Thyroid gland (tissue), 4 donors: ENCODE measurements around the gene FAIM2. TPM values are rescaled to one million over a fixed set of nuclear protein-coding genes. Genes with fewer than 3 reads are reported as not detected.

Source experiments
- DNase-seq, 2 donors: peaks; one replicate each; pipeline ENCODE4 v3.0.0-alpha.2; 2019
- H3K27ac ChIP-seq, 3 donors: fragments of 200-600 bp; sonication (generic); 1 replicate in 2 of 3; 2 replicates in 1 of 3; pipeline ENCODE4 v1.5.1; 2016 to 2019; ENCODE audit warnings: mild to moderate bottlenecking in 1 of 3, moderate library complexity in 1 of 3
- H3K27me3 ChIP-seq: fragments of 200-600 bp; sonication (generic); one replicate; pipeline ENCODE4 v1.5.1; 2019
- H3K36me3 ChIP-seq, 2 donors: fragments of 200-600 bp; sonication (generic); one replicate each; pipeline ENCODE4 v1.5.1; 2016 to 2019
- H3K4me1 ChIP-seq, 2 donors: fragments of 200-600 bp; sonication (generic); one replicate each; pipeline ENCODE4 v1.5.1; 2017 to 2019
- H3K4me3 ChIP-seq, 3 donors: fragments of 200-600 bp; sonication (generic); replicated peaks in 1 of 3; 1 replicate in 2 of 3; 2 replicates in 1 of 3; pipeline ENCODE4 v1.5.1; 2016; ENCODE audit warnings: mild to moderate bottlenecking in 1 of 3
- H3K9me3 ChIP-seq: fragments of 200-600 bp; sonication (generic); one replicate; pipeline ENCODE4 v1.5.1; 2017
- POLR2A ChIP-seq, 2 donors: fragments of 450-650 bp; IDR thresholded peaks; one replicate each; pipeline ENCODE4 v1.6.1; 2017; ENCODE audit warnings: antibody characterized with exemption in 2 of 2, mild to moderate bottlenecking in 2 of 2, moderate library complexity in 1 of 2
- WGBS, 2 donors: methylation state at CpG; one replicate each; pipeline ENCODE4 v1.1.5; 2017; 5-methylcytosine and 5-hydroxymethylcytosine counted together
- intact Hi-C: fragments of 100-400 bp; cut with DNase I; formaldehyde crosslinking; loops from one replicate; pipeline ENCODE4 v1.15.1; 2023
- total RNA-seq, 4 donors: library from RNA; depleted of rRNA; stranded (reverse); fragments of >200 nt; gene quantifications; one replicate each; pipeline ENCODE4 v1.2.3, GENCODE V29; 2016
- TF ChIP-seq, protein P1 (sequence below), 6 experiments: fragments of 200-600 bp in 3 of 6; fragments of 450-650 bp in 3 of 6; sonication (generic) in 3 of 6; IDR thresholded peaks; one replicate each; pipeline ENCODE4 v1.5.1; 2016 to 2019; ENCODE audit warnings: antibody characterized with exemption in 6 of 6, mild to moderate bottlenecking in 2 of 6, inconsistent platforms in 1 of 6, moderate library complexity in 1 of 6

FAIM2 gene
- total RNA-seq, 4 donors from 2014 or later: 0.13 to 3.0 (median 0.33) TPM; not detected in 1

DNA sequence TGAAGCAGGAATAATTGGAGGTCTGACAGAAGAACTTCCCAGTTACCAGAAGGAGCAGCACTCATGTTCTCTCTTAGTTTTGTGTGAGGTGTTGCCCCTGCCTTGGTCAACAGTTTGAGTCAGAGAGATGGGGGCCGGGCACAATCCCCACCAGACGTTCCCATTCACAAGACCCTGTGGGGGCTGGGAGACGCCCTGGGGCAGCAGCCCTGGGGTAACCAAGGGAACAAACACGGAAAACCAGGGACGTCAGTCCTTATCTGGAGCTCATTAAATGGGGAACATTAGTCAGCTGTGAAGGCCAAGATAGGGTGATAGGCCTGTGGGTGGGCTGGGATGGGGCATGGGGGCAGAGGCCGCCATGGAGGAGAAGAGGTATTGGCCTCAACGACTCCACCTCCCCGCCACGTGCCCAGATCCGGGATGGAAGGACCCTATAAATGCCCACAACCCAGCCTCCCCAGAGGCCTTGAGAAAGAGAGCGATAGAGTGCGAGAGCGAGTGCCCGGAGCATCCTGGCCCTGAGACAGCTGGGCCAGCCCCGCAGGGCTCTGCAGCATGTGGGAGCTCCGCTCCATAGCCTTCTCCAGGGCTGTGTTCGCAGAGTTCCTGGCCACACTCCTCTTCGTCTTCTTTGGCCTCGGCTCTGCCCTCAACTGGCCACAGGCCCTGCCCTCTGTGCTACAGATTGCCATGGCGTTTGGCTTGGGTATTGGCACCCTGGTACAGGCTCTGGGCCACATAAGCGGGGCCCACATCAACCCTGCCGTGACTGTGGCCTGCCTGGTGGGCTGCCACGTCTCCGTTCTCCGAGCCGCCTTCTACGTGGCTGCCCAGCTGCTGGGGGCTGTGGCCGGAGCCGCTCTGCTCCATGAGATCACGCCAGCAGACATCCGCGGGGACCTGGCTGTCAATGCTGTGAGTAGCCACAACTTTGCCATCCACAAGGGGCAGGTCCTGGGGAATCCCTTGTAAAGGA lies 46.9 kb upstream of the FAIM2 start, which contains the start of gene AQP2:
TSS of gene AQP2 (plus strand) at position 465 of the 979 bp plus-strand sequence. CDS start at position 559, 94 bp downstream.
- intact Hi-C loops: no loop called here
- DNase-seq: no peak

DNA sequence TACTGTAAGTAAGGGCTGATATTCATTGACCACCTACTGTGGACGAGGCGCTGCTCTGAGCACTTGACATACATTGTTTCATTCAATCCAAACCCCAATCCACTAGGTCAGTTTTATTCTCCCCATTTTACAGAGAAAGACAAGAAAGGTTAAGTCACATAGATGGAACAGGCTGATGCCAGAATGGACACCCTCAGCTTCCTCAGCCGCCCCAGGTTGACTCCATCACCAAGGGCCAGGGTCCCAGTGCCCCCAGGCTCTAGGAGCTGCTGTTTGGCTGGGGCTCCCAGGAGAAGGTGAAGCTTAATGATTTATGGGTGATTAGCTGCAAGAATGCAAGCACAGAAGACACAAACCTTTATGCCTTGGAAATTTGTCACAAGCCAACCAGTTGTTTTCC lies 46.2 kb upstream of the FAIM2 start:
- H3K36me3 ChIP-seq: no peaks in the 10 kb centered on the region
- peaks cover 0 to 7% of the 10 kb centered on the region in 2 donors for H3K4me1 ChIP-seq
- no peaks in the 10 kb centered on the region for H3K27me3 ChIP-seq
- DNase-seq: no peak
- intact Hi-C loops: no loop called here
- H3K9me3 ChIP-seq: no peaks in the 10 kb centered on the region
- TF ChIP-seq, protein P1, sequence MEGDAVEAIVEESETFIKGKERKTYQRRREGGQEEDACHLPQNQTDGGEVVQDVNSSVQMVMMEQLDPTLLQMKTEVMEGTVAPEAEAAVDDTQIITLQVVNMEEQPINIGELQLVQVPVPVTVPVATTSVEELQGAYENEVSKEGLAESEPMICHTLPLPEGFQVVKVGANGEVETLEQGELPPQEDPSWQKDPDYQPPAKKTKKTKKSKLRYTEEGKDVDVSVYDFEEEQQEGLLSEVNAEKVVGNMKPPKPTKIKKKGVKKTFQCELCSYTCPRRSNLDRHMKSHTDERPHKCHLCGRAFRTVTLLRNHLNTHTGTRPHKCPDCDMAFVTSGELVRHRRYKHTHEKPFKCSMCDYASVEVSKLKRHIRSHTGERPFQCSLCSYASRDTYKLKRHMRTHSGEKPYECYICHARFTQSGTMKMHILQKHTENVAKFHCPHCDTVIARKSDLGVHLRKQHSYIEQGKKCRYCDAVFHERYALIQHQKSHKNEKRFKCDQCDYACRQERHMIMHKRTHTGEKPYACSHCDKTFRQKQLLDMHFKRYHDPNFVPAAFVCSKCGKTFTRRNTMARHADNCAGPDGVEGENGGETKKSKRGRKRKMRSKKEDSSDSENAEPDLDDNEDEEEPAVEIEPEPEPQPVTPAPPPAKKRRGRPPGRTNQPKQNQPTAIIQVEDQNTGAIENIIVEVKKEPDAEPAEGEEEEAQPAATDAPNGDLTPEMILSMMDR (IDR thresholded peaks at IDR 0.05): no peak
- whole genome bisulfite sequencing, 2 donors: 93 to 98% methylated on average over 3 of the region's 3 CpGs
- H3K27ac ChIP-seq: no peak overlapping the region
- H3K4me3 ChIP-seq: no peak overlapping the region

More for the DNA sequence above, 46.9 kb upstream of the FAIM2 start, which contains the start of gene AQP2:
- WGBS, 2 donors: 87 to 89% methylated on average over 27 to 32 of the region's 32 CpGs
- no peak within 1 kb of the TSS for H3K4me3 ChIP-seq
- H3K4me1 ChIP-seq: peaks cover 0 to 4% of the 10 kb centered on the region in 2 donors
- TF ChIP-seq, protein P1 (IDR thresholded peaks at IDR 0.05): no peak
- no peak for TF ChIP-seq POLR2A (IDR thresholded peaks at IDR 0.05)
- no peaks in the 10 kb centered on the region for H3K27me3 ChIP-seq
- H3K36me3 ChIP-seq: no peaks in the 10 kb centered on the region
- no peak within 1 kb of the TSS for H3K27ac ChIP-seq
- no peaks in the 10 kb centered on the region for H3K9me3 ChIP-seq

DNA sequence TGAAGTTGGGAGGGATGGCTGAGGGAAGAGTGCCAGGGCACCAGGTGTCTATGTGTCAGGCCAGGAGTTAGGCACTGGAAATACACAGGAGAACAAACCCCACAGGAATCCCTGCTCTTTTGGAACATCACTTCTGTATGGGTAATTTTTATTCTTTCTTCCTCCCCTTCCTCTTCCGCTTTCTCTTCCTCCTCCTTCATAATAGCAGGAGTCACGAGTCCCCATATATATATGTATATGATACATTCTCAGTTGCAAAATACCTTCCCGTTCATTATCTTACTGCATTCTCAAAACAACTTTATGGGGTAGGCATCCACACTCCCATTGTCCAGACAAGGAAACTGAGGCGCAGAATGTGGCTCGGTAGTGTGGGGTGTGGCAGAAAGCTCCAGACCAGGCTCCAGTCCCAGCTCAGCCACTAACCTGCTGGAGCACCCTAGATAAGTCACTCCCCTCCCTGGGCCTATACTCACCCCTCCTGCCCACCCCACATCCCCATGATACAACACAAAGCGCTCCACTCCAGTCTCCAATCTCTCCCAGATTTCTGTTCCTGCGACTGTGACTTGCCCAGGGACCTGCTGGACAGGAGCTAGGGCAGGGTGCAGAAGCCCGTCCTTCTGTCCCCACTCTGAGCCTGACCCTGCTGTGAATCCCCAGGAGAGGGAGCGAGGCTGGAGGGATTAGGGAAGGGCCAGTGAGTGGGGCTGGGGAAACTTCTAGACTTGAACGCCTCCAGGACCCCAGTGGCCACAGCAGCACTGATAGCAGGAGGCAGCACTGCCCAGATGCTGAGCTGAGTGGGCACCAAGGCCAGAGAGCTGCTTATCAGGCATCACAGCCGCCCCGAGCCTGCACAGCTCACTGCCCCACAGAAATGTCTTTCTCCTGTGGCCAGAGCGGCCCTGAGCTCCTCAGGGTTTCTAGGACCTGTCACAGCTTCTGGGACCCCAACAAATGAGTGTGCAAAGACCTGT lies 45.5 kb upstream of the FAIM2 start:
- Histone ChIP-seq H3K9me3 (no peaks in the 10 kb centered on the region), H3K4me1 (peaks cover 0 to 7% of the 10 kb centered on the region in 2 donors), H3K4me3 (no peak overlapping the region), H3K36me3 (no peaks in the 10 kb centered on the region), H3K27ac (no peak overlapping the region), H3K27me3 (no peaks in the 10 kb centered on the region)
- TF ChIP-seq, protein P1 (IDR thresholded peaks at IDR 0.05): no peak
- no peak for TF ChIP-seq POLR2A (IDR thresholded peaks at IDR 0.05)
- intact Hi-C loops: no loop called here
- 85 to 86% methylated on average over 13 of the region's 13 CpGs for WGBS, 2 donors
- no peak for DNase-seq

DNA sequence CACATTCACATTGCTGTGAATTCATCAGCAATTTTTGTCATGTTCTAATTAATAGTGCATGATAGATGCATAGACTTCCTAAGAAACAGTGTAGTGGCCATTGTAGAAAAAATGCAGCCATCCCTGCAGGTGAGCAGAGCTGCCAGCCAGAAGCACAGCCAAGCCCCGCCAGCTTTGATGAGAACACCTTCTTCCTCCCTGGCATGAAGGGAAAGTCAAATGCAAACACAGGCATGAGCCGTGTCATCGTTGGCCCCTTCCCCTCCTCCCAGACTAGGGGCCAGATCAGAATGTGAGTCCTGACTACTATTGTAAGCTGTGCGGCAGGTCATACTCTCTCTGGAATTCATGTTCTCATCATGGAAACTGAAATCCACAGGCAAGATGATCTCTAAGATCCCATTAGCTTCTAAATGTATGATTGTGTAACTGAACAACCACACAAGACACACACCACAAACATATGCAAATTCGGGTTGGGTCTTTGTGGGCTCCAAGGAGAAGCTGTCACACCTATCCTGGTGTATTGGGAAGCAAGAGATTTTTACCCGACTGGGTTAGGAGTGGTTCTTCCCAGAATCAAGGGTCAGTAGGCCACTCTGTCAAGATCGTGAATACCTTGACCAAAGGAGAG lies 44.0 kb upstream of the FAIM2 start:
- no peak for TF ChIP-seq POLR2A (IDR thresholded peaks at IDR 0.05)
- TF ChIP-seq, protein P1 (IDR thresholded peaks at IDR 0.05): no peak
- intact Hi-C loops: no loop called here

More for the DNA sequence above, 44.0 kb upstream of the FAIM2 start:
- DNase-seq: no peak
- H3K9me3 ChIP-seq: no peaks in the 10 kb centered on the region
- 71 to 75% methylated on average over 7 of the region's 7 CpGs for WGBS, 2 donors
- peaks cover 8 to 20% of the 10 kb centered on the region in 2 donors for H3K4me1 ChIP-seq
- H3K36me3 ChIP-seq: no peaks in the 10 kb centered on the region
- H3K27ac ChIP-seq: no peak overlapping the region
- H3K4me3 ChIP-seq: no peak overlapping the region
- H3K27me3 ChIP-seq: no peaks in the 10 kb centered on the region
